Measurements from ENCODE around the gene AHCYL1. TPM values are rescaled to one million over a fixed set of nuclear protein-coding genes. Genes with fewer than 3 reads are reported as not detected.

Gene AHCYL1
- total RNA-seq, 2 donors from 2014 or later: 47.5 to 51.5 TPM

DNA sequence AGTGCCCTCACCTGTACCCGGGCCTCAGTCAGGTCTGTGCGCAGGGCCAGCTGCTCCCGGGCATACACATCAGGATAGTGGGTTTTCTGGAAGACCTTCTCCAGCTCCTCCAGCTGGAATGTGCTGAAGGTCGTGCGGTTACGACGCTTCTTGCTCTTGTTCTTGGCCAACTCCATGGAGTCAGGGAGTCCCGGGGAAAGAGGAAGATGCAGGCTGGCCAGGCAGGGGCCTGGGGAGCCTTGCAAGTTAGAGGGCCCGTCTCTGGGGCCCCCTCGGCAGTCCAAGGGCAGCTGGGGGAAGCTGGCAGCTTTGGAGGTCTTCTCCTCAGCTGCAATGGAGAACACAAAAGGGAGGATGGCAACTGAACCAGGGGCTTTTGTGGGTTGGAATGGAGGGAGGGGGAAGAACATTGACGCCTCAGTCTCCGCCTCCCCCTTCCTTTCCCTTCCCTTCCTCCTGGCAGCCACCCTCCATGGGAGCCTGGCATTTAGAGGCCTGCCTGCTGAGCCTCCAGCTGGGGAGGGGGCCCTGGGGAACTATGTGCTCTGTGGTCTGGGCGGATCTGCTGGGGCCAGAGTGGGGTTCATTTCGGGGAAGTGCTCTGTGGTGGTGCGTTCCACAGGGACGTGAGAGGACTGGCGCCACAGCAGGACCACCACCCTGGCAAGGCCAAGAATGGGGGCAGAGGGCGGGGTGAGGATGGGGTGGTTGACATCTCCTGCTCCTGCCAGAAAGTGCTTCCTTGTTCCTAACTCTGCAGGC is 80.2 kb downstream of the AHCYL1 start:
- no peak overlapping the region for H3K27ac ChIP-seq
- intact Hi-C loops (cut with DNase I): no loop called here
- 87% methylated on average over 18 of the region's 18 CpGs for WGBS

DNA sequence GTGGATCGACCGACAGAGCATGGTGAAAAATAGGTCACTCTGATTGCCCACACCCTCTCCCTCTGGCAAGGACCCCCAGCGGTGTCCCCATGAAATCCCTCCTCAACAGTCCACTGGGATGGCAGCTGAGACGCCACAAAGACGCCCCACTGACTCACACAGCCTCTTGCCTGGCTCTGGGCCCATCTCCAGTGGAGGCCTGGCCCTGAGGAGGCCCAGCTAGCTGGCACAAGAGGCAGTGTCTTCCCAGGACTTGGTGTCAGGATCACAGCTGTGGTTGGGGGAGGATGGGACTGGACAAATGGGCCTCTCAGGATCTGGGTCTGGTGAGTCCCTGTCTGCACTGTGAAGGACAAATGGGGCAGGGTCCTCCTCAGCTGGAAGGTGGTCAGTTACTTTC is 81.3 kb downstream of the AHCYL1 start:
- WGBS: 97% methylated on average over 5 of the region's 5 CpGs
- no peak for DNase-seq (ENCODE audit: low spot score)
- H3K4me1 ChIP-seq (replicated peaks): no peaks in the 10 kb centered on the region
- no peak for TF ChIP-seq POLR2AphosphoS5 (IDR thresholded peaks at IDR 0.05)
- no peak for TF ChIP-seq POLR2A (IDR thresholded peaks at IDR 0.05)
- TF ChIP-seq, protein P1, sequence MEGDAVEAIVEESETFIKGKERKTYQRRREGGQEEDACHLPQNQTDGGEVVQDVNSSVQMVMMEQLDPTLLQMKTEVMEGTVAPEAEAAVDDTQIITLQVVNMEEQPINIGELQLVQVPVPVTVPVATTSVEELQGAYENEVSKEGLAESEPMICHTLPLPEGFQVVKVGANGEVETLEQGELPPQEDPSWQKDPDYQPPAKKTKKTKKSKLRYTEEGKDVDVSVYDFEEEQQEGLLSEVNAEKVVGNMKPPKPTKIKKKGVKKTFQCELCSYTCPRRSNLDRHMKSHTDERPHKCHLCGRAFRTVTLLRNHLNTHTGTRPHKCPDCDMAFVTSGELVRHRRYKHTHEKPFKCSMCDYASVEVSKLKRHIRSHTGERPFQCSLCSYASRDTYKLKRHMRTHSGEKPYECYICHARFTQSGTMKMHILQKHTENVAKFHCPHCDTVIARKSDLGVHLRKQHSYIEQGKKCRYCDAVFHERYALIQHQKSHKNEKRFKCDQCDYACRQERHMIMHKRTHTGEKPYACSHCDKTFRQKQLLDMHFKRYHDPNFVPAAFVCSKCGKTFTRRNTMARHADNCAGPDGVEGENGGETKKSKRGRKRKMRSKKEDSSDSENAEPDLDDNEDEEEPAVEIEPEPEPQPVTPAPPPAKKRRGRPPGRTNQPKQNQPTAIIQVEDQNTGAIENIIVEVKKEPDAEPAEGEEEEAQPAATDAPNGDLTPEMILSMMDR (IDR thresholded peaks at IDR 0.05): no peak
- intact Hi-C loops (cut with DNase I): no loop called here
- H3K4me3 ChIP-seq: no peak overlapping the region
- H3K27ac ChIP-seq: no peak overlapping the region
- no peaks in the 10 kb centered on the region for H3K9me3 ChIP-seq
- peaks cover 31% of the 10 kb centered on the region for H3K27me3 ChIP-seq (replicated peaks; ENCODE audit: insufficient read depth)
- H3K36me3 ChIP-seq: no peaks in the 10 kb centered on the region

More for the DNA sequence above, 80.2 kb downstream of the AHCYL1 start:
- Histone ChIP-seq H3K9me3 (no peaks in the 10 kb centered on the region), H3K4me3 (no peak overlapping the region), H3K36me3 (no peaks in the 10 kb centered on the region), H3K27me3 (replicated peaks; ENCODE audit: insufficient read depth) (peaks cover 22% of the 10 kb centered on the region), H3K4me1 (replicated peaks) (no peaks in the 10 kb centered on the region)
- DNase-seq (ENCODE audit: low spot score): no peak
- TF ChIP-seq, protein P1 (IDR thresholded peaks at IDR 0.05): no peak
- no peak for TF ChIP-seq POLR2A (IDR thresholded peaks at IDR 0.05)
- TF ChIP-seq POLR2AphosphoS5 (IDR thresholded peaks at IDR 0.05): no peak

DNA sequence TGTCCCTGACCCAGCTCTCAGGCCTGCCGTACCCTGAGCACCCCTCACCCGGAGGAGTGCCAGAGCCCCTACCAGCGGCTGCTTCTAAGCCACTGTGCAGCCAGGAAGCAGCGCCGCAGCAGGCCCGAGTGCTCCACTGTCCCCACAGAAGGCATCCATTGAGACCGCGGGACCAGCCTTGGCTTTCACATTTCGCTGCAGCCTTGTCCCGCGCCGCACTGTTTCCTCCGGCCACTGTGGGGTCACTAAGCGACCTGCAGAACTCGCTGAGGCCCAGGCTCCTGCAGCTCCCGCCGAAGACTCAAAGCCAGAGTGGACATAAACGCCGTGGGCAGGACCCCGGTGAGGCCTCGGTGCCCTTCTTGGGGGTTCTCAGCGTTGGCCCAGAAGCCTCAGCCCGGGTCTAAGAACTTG is 82.9 kb downstream of the AHCYL1 start:
- Histone ChIP-seq H3K4me1 (replicated peaks) (no peaks in the 10 kb centered on the region), H3K36me3 (no peaks in the 10 kb centered on the region), H3K4me3 (no peak overlapping the region), H3K27me3 (replicated peaks; ENCODE audit: insufficient read depth) (peaks cover 36% of the 10 kb centered on the region), H3K27ac (no peak overlapping the region), H3K9me3 (no peaks in the 10 kb centered on the region)
- intact Hi-C loops (cut with DNase I): no loop called here
- WGBS: 69% methylated on average over 23 of the region's 23 CpGs
- TF ChIP-seq, protein P1 (IDR thresholded peaks at IDR 0.05): no peak
- no peak for DNase-seq (ENCODE audit: low spot score)

DNA sequence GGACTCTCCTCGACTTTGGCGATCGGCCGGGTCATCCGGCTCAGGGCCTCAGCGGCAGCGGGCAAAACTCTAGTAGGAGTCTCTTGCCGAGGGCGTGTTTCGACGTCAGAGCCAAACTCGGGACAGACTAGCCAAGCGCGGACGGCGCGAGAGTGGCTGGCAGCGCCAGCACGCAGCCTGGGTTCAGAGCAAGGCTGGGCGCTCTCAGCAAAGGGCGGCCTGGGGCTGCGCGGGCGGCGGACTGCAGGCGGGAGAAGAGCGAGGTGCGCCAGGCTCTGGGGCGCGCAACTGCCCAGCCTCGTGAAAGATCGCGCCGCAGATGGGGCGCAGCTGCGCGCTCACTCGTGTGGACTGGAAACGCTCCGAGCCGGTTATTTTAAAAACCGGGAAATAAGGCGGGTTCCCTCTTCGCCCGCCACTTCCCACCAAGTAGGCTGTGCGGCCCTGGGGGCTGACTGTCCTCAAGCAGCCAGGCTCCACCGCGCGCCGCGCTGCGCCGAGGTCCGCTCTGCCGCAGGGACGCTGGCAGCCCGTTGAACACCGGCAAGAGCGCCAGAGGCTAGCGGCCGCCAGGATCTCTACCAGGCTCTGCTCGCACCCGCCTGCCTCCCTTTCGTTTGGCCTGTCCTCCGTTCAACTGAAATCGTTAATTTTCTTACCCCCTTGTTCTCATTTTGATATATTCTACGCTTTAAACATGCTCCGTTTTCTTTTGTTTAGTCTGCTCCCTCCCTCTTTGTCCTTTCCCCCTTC is 83.5 kb downstream of the AHCYL1 start:
- Histone ChIP-seq H3K4me3 (no peak overlapping the region), H3K9me3 (no peaks in the 10 kb centered on the region), H3K4me1 (replicated peaks) (no peaks in the 10 kb centered on the region), H3K36me3 (no peaks in the 10 kb centered on the region), H3K27ac (no peak overlapping the region), H3K27me3 (replicated peaks; ENCODE audit: insufficient read depth) (peaks cover 36% of the 10 kb centered on the region)
- DNase-seq (ENCODE audit: low spot score): no peak
- 19% methylated on average over 68 of the region's 68 CpGs for WGBS
- intact Hi-C loops (cut with DNase I): no loop called here
- TF ChIP-seq, protein P1 (IDR thresholded peaks at IDR 0.05): no peak
- TF ChIP-seq POLR2AphosphoS5 (IDR thresholded peaks at IDR 0.05) (no peak), POLR2A (IDR thresholded peaks at IDR 0.05) (no peak)
